ENCODE measurements around the gene TDP1. TPM values are rescaled to one million over a fixed set of nuclear protein-coding genes. Genes with fewer than 3 reads are reported as not detected.

Gene TDP1
- total RNA-seq, 1 donor from 2014 or later = 13.6 TPM

Other genes starting within 250 kb of the TDP1 start
- gene EFCAB11, start 1.2 kb upstream of the TDP1 start, total RNA-seq = 16.1 TPM
- gene KCNK13, start 106.1 kb downstream of the TDP1 start, total RNA-seq = 1.4 TPM

Measured in mucosa of gallbladder (tissue), 1 donor.